ENCODE results near the gene F2RL1. TPM values are rescaled to one million over a fixed set of nuclear protein-coding genes. Genes with fewer than 3 reads are reported as not detected.
"Not testable (repeated sequence)": the region's sequence is repeated elsewhere in the genome, so short reads cannot be mapped to it uniquely, and the experiment has no call there.

The F2RL1 gene
- total RNA-seq, 1 experiment from 2014 or later = 51.8 TPM

DNA sequence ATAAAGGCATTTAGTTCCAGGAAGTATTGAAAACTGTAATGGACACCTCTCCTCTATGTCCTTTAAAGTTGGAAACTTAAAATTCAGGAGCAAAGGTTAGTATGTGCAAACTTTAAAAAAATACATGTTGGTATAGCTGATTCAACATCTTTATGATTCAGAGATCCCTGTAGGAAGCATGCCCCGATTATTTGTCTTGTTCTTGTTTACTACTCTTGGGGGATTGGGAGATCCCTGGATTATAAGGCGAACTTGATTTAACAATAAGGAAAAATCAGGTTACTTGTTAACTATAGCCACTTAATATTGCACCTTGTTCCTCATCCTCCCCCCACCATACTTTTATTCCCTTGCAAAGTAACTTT is 1.7 kb downstream of the F2RL1 start:
- Mint-ChIP-seq H3K27ac (ENCODE audit: unreplicated experiment) (peak overlapping the region; percentile 95), H3K9me3 (ENCODE audit: unreplicated experiment) (no peaks in the 10 kb centered on the region), H3K36me3 (ENCODE audit: insufficient read depth, unreplicated experiment) (peaks cover 37% of the 10 kb centered on the region), H3K4me1 (ENCODE audit: low read depth, unreplicated experiment) (peaks cover 25% of the 10 kb centered on the region), H3K27me3 (ENCODE audit: insufficient read depth, unreplicated experiment) (no peaks in the 10 kb centered on the region), H3K4me3 (ENCODE audit: unreplicated experiment) (peak overlapping the region; percentile 89)
- H3K9me3 ChIP-seq = no peaks in the 10 kb centered on the region
- BruUV-seq (replicated peaks) = no TSS peak
- ChIA-PET POLR2A (no interaction called here), CTCF (interaction anchor here (1.0 kb wide), 1 partner anchor 14 kb away, joined by 3 read pairs; no protein-coding TSS in a partner anchor)
- intact Hi-C loops (cut with micrococcal nuclease; ENCODE audit: unreplicated experiment) = loop anchor here (5.0 kb wide), 1 partner anchor 103 kb away; the partner anchor contains the start of gene F2R
- no peaks in the 10 kb centered on the region for H3K36me3 ChIP-seq (ENCODE audit: control insufficient read depth, insufficient read depth, low read length)
- H3K4me1 ChIP-seq = peaks cover 40% of the 10 kb centered on the region
- H3K4me3 ChIP-seq (ENCODE audit: low read depth, low read length) = peak overlapping the region; percentile 96
- DNase-seq = no peak
- H3K27me3 ChIP-seq (replicated peaks; ENCODE audit: control insufficient read depth, insufficient read depth, low read length) = no peaks in the 10 kb centered on the region
- TF ChIP-seq, protein P1, sequence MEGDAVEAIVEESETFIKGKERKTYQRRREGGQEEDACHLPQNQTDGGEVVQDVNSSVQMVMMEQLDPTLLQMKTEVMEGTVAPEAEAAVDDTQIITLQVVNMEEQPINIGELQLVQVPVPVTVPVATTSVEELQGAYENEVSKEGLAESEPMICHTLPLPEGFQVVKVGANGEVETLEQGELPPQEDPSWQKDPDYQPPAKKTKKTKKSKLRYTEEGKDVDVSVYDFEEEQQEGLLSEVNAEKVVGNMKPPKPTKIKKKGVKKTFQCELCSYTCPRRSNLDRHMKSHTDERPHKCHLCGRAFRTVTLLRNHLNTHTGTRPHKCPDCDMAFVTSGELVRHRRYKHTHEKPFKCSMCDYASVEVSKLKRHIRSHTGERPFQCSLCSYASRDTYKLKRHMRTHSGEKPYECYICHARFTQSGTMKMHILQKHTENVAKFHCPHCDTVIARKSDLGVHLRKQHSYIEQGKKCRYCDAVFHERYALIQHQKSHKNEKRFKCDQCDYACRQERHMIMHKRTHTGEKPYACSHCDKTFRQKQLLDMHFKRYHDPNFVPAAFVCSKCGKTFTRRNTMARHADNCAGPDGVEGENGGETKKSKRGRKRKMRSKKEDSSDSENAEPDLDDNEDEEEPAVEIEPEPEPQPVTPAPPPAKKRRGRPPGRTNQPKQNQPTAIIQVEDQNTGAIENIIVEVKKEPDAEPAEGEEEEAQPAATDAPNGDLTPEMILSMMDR (IDR thresholded peaks at IDR 0.05; ENCODE audit: insufficient read depth in 1 of 2, low read depth in 1 of 2, low read length in 1 of 2, severe bottlenecking in 1 of 2, unreplicated experiment in 1 of 2) = no peak

DNA sequence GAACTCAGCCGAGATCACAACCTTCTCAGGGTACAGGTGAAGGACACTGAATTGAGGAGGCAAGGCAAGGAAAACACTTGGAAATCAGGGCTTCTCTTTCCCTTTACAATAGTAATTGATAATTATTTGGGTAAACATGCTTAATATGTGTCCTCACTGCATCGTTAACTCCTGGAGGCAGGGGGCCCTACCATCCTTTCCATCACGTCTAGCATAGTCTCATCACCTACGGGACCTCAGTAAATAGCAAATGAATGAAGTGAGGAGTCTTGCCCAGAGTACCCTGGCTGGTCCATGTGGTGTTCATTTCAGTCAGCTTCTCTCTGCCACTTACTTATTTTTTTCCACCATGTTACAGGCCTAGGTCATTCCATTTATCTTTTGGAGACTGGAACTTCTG is 2.3 kb downstream of the F2RL1 start:
- Histone ChIP-seq H3K36me3 (ENCODE audit: control insufficient read depth, insufficient read depth, low read length) (no peaks in the 10 kb centered on the region), H3K27me3 (replicated peaks; ENCODE audit: control insufficient read depth, insufficient read depth, low read length) (no peaks in the 10 kb centered on the region), H3K4me3 (ENCODE audit: low read depth, low read length) (peak overlapping the region; percentile 96), H3K4me1 (peaks cover 41% of the 10 kb centered on the region), H3K9me3 (no peaks in the 10 kb centered on the region)
- Mint-ChIP-seq H3K27ac (ENCODE audit: unreplicated experiment) (peak overlapping the region; percentile 95), H3K4me1 (ENCODE audit: low read depth, unreplicated experiment) (peaks cover 30% of the 10 kb centered on the region), H3K4me3 (ENCODE audit: unreplicated experiment) (peak overlapping the region; percentile 89), H3K36me3 (ENCODE audit: insufficient read depth, unreplicated experiment) (peaks cover 43% of the 10 kb centered on the region), H3K9me3 (ENCODE audit: unreplicated experiment) (no peaks in the 10 kb centered on the region), H3K27me3 (ENCODE audit: insufficient read depth, unreplicated experiment) (no peaks in the 10 kb centered on the region)
- no TSS peak for BruUV-seq (replicated peaks)
- ChIA-PET CTCF (interaction anchor here (1.0 kb wide), 1 partner anchor 15 kb away, joined by 3 read pairs; no protein-coding TSS in a partner anchor), POLR2A (no interaction called here)
- DNase-seq = no peak
- TF ChIP-seq, protein P1 (IDR thresholded peaks at IDR 0.05; ENCODE audit: insufficient read depth in 1 of 2, low read depth in 1 of 2, low read length in 1 of 2, severe bottlenecking in 1 of 2, unreplicated experiment in 1 of 2) = no peak
- intact Hi-C loops (cut with micrococcal nuclease; ENCODE audit: unreplicated experiment) = loop anchor here (5.0 kb wide), 1 partner anchor 104 kb away; the partner anchor contains the start of gene F2R

DNA sequence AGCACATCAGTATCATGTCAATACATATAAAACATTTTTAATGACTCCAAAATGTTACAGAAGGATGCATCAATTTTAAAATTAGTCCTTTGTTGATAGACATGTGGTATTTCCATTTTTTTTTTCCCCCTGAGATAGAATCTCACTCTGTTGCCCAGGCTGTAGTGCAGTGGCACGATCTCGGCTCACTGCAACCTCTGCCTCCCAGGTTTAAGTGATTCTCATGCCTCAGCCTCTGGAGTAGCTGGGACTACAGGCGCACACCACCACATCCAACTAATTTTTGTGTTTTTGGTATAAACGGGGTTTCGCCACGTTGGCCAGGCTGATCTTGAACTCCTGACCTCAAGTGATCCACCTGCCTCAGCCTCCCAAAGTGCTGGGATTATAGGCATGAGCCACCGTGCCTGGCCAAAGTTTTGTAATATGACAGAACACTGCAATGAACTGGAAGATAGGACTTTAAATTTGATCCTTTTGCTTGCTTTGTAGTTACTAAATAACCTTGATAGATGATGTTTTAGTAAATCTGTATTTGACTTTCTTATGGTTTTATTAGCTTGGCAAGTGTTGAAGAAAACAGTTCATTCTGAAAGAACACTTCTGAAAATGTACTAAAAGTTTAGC is 3.4 kb downstream of the F2RL1 start:
- H3K9me3 Mint-ChIP-seq (ENCODE audit: unreplicated experiment); H3K36me3 ChIP-seq (ENCODE audit: control insufficient read depth, insufficient read depth, low read length); BruUV-seq (replicated peaks); H3K27me3 Mint-ChIP-seq (ENCODE audit: insufficient read depth, unreplicated experiment); POLR2A ChIA-PET; H3K9me3 ChIP-seq; DNase-seq; H3K27me3 ChIP-seq (replicated peaks; ENCODE audit: control insufficient read depth, insufficient read depth, low read length); CTCF ChIA-PET; H3K4me3 ChIP-seq (ENCODE audit: low read depth, low read length): not testable (repeated sequence)
- intact Hi-C loops (cut with micrococcal nuclease; ENCODE audit: unreplicated experiment) = loop anchor here (5.0 kb wide), 1 partner anchor 105 kb away; the partner anchor contains the start of gene F2R
- H3K4me3 Mint-ChIP-seq (ENCODE audit: unreplicated experiment) = peak overlapping the region; percentile 32
- H3K27ac Mint-ChIP-seq (ENCODE audit: unreplicated experiment) = peak overlapping the region; percentile 14
- peaks cover 36% of the 10 kb centered on the region for H3K4me1 Mint-ChIP-seq (ENCODE audit: low read depth, unreplicated experiment)
- H3K36me3 Mint-ChIP-seq (ENCODE audit: insufficient read depth, unreplicated experiment) = peaks cover 53% of the 10 kb centered on the region
- peaks cover 40% of the 10 kb centered on the region for H3K4me1 ChIP-seq

DNA sequence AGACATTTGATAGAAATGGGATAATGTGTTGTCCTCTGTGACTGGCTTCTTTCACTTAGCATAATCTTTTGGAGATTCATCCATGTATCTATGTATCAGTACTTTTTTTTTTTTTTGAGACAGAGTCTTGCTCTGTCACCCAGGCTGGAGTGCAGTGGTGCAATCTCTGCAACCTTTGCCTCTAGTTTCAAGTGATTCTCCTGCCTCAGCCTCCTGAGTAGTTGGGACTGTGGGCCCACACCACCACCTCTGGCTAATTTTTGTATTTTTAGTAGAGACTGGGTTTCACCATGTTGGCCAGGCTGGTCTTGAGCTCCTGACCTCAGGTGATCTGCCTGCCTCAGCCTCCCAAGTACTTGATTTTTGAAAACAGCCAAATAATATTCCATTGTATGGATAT is 7.6 kb downstream of the F2RL1 start:
- H3K4me3 ChIP-seq (ENCODE audit: low read depth, low read length); H3K9me3 Mint-ChIP-seq (ENCODE audit: unreplicated experiment); H3K36me3 ChIP-seq (ENCODE audit: control insufficient read depth, insufficient read depth, low read length); H3K4me3 Mint-ChIP-seq (ENCODE audit: unreplicated experiment); H3K27ac Mint-ChIP-seq (ENCODE audit: unreplicated experiment); DNase-seq; intact Hi-C loops (cut with micrococcal nuclease; ENCODE audit: unreplicated experiment); BruUV-seq (replicated peaks); H3K27me3 ChIP-seq (replicated peaks; ENCODE audit: control insufficient read depth, insufficient read depth, low read length); POLR2A ChIA-PET; H3K9me3 ChIP-seq; H3K27me3 Mint-ChIP-seq (ENCODE audit: insufficient read depth, unreplicated experiment): not testable (repeated sequence)
- CTCF ChIA-PET = interaction anchor here (0.6 kb wide), 1 partner anchor 146 kb away, joined by 4 read pairs; no protein-coding TSS in a partner anchor
- Mint-ChIP-seq H3K4me1 (ENCODE audit: low read depth, unreplicated experiment) (peaks cover 34% of the 10 kb centered on the region), H3K36me3 (ENCODE audit: insufficient read depth, unreplicated experiment) (peaks cover 62% of the 10 kb centered on the region)
- H3K4me1 ChIP-seq = peaks cover 38% of the 10 kb centered on the region
